ENCODE results near the gene TRAPPC10.

GRCh38 chr21:43983390-43983789, 28.7 kb upstream of the TRAPPC10 start:
- TF ChIP-seq EZH2 (IDR thresholded peaks at IDR 0.05; ENCODE audit: insufficient read depth, poor library complexity, severe bottlenecking) (no peak), EZH2phosphoT487 (IDR thresholded peaks at IDR 0.05; ENCODE audit: insufficient read depth, low read depth) (no peak)

Measured in GM23248 (cell line).